ENCODE data around the gene GDI1.

The GDI1 gene

DNA sequence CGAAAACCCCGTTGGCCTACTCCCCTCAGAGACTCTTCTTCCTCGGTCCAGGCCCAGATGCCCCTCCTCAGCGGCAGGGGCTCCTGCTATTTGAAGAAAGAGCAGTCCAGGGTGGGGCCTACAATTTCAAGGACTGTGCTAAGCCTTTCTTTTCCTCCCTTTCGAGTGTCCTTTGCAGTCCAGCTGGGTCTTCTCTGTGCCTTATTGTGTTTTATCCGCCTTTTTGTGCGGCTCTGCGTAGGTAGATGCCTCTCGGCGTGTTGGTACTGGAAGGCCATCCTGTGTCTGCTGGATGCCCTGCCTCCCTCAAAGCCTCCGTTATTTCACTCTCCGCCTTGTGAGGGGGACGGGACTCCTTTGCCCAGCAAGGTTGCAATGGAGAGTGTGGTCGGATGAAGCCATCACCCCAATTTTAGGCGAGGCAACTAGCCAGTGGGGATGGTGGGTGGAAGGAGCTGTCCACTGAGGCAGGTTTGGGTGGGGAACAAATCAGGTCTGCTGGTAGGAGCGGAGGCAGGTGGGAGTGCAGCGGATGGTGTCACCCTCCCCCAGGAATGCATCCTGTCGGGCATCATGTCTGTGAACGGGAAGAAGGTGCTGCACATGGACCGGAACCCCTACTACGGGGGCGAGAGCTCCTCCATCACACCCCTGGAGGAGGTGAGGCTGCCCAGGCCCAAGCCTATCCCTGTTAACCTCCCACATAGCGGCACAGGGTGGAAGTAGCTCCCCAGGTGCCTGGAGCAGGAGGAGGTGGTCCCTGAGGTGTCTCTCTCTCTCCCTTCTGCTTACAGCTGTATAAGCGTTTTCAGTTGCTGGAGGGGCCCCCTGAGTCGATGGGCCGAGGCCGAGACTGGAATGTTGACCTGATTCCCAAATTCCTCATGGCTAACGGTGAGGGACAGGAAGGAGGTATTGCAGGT is 1.3 kb downstream of the GDI1 start:
- DNase-seq (ENCODE audit: low spot score) = no peak

DNA sequence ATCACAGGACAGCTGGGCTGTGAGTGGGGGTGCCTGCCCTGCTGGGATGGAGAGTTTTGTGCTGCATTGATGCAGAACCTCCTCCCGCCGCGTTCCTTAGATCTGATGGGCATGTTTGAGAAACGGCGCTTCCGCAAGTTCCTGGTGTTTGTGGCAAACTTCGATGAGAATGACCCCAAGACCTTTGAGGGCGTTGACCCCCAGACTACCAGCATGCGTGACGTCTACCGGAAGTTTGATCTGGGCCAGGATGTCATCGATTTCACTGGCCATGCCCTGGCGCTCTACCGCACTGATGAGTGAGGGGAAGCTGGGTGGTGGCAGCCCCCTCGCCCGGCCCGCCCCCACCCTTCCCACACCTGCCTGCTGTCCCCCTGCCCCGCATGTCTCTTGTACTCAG is 2.9 kb downstream of the GDI1 start:
- no peak for DNase-seq (ENCODE audit: low spot score)

DNA sequence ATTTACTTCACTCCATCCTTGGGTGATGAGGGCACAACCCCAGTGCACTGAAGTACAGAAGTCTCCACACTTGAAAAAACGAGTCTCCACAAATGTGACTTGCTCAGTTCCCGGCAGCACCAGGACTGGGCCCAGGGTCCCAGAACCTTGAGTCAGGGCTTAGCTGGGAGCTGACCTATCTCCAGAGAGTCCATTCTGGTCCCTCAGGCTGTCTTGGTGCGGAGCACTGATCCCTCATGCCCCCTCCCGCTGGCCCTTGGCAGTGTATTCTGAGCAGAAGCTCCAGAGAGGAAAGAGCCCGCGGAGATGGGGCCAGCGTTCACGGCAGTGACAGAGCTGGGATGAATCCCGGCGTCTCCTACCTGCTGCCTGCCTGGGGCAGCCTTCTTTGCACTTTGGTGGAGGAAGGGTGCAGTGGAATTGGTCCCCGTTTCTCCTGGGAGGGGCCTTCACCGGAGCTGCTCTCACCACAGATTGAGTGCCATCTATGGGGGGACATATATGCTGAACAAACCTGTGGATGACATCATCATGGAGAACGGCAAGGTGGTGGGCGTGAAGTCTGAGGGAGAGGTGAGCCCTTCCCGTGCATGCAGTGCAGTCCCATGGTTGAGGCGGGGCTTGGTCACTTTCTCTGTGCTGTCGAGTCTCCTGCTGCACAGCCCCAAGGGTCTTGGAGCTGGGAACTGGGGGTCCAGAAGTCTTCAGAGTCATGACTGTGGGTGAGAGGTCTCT is 3.8 kb downstream of the GDI1 start:
- no peak for DNase-seq (ENCODE audit: low spot score)

DNA sequence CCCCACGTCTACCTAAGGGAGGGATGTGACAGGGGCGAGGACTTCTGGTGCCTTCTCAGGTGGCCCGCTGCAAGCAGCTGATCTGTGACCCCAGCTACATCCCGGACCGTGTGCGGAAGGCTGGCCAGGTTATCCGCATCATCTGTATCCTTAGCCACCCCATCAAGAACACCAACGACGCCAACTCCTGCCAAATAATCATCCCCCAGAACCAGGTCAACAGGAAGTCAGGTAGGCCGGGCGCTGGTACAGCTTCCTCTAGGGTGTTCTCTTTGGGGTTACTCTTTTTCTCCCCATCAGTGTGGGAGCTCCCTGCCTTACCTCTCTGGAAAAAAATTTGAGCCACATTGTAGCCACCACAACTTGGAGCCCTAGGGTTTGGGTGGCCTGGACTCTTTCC is 4.6 kb downstream of the GDI1 start:
- DNase-seq (ENCODE audit: low spot score) = no peak

DNA sequence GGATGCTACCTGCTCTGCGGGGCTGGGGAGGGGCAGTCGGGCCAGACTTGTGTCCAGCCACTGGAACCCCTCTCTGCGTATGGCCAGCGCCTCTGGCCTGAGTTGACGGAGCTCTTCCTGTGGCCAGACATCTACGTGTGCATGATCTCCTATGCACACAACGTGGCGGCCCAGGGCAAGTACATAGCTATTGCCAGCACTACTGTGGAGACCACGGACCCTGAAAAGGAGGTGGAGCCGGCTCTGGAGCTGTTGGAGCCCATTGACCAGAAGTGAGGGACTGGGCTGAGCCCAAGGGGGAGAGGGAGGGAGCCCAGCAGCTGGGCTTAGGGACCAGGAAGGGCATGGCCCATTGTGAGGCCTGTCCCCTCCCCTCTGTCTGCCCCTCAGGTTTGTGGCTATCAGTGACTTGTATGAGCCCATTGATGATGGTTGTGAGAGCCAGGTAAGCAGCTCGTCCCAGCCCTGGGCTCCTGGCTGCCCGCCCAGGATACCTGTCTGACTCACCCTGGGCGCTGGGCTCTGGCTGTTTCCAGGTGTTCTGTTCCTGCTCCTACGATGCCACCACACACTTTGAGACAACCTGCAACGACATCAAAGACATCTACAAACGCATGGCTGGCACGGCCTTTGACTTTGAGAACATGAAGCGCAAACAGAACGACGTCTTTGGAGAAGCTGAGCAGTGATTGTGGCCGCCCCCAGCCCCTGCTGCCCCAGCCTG is 5.2 kb downstream of the GDI1 start:
- DNase-seq (ENCODE audit: low spot score) = no peak

DNA sequence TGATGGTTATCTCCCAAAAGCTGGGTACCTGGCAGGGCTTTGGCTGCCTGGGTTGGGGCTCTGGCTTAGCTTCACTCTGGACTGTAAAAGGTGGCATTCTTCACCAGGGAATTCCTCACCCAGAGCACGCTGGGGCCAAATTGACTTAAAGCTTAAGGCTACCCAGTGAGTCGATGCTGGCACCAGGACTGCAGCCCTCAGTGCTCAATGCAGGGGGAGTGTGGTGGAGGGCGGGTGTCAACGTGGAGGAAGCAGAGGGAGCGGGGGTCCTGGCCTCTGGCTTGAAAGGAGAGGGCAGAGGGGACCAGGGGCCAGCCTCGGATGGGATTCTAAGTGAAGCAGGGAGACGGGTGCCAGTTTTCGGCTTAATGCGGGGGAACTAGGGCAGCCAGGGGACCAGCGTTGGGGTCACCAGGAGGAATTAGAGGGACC is 6.5 kb downstream of the GDI1 start:
- no peak for DNase-seq (ENCODE audit: low spot score)

DNA sequence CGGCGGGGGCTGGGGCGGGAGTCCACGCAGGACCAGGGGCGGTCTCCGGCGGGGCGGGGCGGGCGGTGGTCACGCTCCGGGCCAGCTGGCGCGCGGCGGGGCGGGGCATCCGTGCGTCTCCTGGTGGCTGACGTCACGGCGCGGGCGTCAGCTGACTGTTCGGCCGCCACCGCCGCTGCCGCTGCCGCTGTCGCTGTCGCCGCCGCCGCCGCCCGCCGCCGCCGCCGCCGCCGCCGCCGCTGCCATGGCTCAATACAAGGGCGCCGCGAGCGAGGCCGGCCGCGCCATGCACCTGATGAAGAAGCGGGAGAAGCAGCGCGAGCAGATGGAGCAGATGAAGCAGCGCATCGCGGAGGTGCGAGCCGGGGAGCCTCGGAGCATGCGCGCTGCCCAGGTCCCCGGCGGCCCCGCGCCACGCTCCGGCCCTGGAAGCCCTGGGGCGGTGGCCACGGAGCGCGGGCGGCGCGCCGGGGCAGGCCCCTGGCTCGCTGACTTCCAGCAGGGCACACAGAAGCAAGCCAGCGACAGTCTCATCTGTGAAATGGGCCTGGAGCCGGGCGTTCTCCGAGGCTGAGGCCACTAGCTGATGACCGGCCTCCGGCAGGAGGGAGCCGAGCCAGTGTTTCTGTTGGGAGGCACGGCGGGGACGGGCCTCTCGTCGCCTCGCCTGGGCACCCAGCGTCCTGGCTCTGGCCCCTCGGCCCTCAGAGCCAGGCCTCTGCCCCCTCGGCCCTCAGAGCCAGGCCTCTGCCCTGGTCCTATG is 7.2 kb downstream of the GDI1 start, which contains the start of gene FAM50A:
FAM50A (plus strand) TSS at position 150 of the 763 bp plus-strand sequence; CDS start at position 245, 95 bp downstream.
- DNase-seq (ENCODE audit: low spot score) = peak; percentile 76

DNA sequence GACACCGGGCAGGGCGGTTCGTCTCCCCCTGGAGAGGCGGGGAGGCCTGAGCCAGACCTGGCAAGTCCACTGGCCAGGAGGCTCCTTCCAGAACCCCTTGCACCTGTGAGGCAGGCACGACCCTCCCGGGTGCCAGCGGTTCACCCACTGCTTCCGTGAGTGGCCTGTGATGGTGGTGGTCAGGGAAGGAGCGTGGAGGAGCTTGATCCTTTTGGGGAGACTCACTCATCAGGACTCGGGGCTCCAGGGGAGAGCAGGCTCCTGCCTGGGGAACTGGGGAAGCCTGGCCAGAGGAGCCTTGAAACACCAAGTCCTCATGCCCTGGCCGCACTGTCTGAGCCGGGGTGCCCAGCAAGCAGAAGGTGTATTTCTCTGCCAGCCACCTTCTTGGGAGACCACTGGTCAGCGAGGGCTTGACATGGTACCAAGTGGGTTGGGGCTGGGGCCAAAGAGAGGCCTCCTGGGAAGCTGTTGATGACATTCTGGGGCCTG is 7.8 kb downstream of the GDI1 start:
- no peak for DNase-seq (ENCODE audit: low spot score)

DNA sequence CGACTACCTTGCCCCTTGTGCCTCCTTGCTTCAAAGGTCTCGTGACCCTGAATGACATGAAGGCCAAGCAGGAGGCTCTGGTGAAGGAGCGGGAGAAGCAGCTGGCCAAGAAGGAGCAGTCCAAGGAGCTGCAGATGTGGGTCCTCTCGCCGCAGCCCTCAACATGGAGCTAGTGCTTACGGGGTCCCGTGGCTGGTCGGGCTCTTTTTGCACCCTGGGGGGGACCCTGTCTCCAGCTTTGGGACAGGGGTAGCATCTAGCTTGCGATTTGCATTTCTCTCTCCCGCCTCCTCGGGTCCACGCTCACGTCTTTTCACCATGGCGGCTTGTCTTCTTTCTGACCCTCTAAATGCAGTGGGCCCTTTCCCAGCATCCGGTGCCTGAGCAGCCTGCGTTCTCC is 8.8 kb downstream of the GDI1 start:
- DNase-seq (ENCODE audit: low spot score) = no peak

DNA sequence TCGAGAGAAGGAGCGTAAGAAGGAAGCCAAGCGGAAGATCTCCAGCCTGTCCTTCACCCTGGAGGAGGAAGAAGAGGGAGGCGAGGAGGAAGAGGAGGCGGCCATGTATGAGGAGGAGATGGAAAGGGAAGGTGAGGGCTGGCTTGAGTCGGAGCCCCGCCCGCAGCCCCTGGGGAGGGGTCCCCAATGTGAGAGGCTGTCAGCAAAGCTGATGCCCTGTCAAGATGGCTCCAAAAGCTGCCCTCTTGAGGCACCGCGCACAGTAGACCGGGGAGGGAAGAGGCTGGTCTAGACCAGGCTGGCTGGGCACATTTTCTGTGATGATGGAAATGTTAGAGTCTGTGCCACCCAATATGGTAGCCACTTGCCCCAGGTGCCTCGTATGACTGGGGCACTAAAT is 9.5 kb downstream of the GDI1 start:
- DNase-seq (ENCODE audit: low spot score) = no peak

DNA sequence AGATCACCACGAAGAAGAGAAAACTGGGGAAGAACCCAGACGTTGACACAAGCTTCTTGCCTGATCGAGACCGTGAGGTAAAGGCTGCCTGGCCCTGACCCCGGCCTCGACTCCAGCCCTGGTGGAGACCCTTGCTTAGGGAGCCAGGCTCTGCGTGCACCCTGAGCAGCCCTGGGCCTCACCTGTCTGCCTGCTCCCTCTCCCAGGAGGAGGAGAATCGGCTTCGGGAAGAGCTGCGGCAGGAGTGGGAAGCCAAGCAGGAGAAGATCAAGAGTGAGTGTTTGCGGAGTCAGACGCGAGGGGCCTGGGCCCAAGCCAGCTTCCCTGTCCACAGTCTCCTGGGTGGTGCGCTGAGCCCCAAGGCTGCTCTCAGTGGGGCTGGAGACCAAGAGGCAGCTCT is 11.5 kb downstream of the GDI1 start:
- no peak for DNase-seq (ENCODE audit: low spot score)

DNA sequence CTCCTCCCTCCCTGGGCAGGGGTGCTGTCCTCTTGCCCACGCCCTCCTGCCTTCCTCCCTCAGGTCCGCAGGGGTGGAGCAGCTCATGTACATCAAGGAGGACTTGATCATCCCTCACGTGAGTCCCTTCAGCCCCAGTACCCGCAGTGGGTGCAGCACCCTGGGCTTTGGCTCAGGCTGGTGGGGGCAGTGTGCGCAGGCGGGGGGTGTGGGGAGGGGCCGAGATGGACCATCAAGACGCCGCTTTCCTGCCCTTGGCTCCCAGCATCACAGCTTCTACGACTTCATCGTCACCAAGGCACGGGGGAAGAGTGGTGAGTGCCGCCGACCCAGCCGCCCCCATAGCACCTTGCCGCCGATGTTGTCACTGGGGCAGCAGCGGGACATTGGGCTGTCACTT is 12.7 kb downstream of the GDI1 start:
- DNase-seq (ENCODE audit: low spot score) = no peak

DNA sequence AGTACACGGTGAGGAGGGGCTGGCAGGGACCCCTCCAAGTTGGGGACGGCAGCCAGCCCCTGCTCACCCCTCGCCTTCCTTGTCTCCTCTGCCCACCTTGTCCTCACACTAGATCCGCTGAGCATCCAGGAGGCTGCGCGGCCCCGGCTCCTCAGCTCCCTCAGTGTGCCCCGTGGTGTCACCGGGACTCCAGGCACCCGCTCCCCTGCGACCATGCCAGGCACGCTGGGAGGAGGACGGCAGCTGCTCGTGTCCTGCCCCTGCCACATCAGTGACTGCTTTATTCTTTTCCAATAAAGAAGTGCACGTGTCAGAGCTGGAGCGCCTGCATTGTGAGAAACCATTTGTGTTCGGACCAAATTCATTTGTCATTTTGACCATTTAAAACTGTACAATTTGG is 13.4 kb downstream of the GDI1 start:
- DNase-seq (ENCODE audit: low spot score) = no peak

DNA sequence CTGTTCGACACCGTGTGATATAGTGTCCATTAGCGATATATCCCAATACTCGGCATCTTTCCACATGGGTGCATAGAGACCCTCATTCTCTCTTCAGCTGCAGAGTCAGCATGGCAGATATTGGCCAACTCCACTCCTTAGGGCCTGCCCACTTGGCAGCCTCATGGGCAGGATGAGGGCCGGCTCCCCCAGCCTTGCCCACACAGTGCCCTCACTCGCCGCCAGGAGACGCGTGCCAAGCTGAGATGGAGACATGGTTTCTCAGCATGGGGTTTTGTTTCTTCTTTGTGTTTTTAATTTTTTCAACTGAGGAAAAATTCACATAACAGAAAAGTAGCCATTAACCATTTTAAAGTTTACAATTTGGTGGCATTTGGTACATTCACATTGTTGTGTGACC is 15.9 kb downstream of the GDI1 start:
- DNase-seq (ENCODE audit: low spot score) = no peak

DNA sequence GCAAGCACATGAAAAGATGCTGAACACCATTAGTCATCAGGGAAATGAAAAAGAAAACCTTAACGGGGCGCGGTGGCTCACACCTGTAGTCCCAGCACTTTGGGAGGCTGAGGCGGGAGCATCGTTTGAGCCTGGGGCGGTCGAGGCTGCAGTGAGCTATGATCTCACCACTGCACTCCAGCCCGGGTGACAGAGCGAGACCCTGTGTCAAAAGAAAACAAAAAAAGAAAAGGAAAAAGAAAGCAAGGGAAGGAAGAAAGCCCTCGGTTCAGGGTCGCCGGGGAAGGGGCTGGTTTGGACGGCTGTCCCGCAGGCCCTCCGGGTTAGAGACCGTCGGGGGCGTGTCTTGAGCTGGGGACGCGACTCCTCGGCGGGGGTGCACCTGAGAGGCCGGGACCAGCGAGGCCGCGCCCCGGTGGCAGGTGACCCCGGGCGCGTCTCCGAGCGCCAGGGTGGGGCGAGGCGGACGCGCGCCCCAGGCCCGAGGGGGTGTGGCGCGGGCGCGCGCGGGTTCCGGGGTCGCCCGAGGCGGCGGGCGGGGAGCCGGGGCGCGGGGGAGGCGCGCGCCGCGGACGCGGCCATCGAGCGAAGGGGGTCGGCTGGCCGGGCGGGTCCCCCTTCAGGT is 20.6 kb downstream of the GDI1 start:
- DNase-seq (ENCODE audit: low spot score) = no peak

DNA sequence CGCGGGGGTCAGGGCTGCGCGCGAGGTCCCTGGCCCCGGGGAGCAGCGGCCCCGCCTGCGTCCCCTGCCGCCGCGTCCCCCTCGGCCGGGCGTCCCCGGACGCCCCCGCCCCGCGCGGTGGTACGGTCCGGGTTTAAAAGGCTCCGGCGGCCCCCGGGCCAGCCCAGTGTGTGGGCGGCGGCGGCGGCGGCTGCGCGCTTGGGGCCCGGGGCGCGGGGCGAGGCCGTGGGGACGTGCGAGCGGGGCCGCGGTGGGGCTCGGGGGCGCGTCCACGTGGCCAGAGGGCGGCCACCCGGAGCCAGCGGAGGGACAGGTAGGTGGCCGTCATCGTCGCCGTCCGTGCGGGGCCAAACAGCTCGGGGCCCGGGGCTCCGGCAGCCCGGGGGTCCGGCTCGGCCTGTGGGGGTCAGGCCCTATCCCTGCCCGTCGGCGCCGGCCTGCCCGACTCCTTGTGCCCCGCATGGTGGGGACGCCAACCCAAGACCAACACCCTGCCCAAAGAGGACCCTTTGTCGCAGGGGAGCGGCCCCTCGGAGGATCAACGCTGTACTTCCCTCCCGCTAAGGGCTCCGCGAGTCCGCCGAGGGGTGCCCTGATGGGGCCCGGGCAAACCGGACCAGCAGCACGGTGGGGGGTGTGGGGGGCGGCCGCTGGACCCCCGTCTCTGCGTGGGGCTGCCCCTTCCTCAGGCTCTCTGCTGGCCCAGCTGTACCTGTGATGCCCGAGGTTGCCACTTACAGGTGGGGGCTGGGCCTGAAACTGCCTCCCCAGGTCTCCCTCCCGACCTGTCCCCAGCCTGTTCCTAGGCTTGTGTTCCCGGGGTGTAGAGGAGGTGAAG is 21.4 kb downstream of the GDI1 start, which contains the start of gene PLXNA3:
PLXNA3 (plus strand) TSS at position 166 of the 838 bp plus-strand sequence. CDS start 1,903 bp downstream, outside the sequence.
- DNase-seq (ENCODE audit: low spot score) = no peak

DNA sequence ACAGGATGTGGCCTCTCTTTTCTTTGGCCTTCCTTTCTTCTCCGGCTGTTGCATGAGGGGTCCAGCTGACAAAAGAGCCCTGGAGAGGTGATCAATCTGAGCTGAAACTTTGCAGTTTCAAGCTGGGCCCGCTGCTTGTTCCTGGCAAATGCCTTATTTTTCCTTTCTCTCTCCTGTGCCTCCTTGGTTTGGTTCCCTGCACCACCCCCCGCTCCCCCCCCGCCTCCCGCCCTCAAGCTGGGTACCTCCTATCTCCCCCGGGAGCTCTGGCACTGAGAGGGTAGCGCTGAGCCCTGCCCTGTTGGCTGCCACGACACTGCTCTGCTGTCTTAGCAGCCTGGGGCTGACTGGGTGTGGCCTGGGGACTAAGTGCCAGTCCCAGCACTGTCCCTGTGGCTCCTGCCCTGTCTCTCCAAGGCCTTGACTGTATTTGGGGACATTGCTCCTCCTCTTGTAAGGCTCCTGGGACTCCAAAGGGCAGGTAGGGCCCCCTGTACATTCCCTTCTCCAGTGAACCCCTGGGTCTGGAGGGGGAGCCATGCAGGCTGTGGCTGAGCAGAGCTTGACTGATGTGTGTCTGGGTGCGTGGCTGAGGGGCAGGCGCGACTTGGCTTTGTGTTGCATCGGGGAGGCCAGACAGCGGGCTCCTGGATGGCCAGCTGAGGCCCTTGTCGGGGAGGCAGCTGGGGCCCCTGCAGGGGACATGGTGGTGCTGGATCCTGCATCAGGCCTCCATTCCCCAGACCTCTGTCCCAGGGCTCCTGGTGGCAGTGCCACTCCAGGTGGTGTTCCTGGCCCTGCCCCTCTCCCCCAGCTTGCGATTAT is 22.2 kb downstream of the GDI1 start:
- no peak for DNase-seq (ENCODE audit: low spot score)

DNA sequence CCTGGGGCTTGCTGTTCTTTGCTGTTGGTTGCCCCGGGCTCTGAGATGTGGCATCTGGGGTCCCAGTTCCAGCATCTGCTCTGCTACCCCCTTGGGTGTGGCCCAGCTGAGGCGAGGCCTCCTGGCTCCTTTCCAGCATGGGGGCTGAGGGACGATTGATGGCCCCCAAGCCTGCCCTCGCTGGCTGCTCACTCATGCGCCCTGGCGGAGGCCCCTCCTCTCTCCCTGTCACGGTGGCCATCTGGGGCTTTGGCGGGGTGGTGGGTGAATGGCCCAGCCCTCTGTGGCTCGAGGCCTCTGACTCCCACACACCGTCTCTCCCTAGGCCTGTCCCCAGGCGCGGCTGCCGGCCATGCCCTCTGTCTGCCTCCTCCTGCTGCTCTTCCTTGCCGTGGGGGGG is 22.9 kb downstream of the GDI1 start:
- no peak for DNase-seq (ENCODE audit: low spot score)

DNA sequence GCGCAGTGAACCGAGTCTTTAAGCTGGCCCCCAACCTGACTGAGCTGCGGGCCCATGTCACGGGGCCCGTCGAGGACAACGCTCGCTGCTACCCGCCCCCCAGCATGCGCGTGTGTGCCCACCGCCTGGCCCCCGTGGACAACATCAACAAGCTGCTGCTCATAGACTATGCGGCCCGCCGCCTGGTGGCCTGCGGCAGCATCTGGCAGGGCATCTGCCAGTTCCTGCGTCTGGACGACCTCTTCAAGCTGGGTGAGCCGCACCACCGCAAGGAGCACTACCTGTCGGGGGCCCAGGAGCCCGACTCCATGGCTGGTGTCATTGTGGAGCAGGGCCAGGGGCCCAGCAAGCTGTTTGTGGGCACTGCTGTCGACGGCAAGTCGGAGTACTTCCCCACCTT is 23.4 kb downstream of the GDI1 start:
- no peak for DNase-seq (ENCODE audit: low spot score)
